Activated CD8-positive, alpha-beta memory T cell treated with anti-CD3 and anti-CD28 coated beads, Interleukin-2, amount 10 ng/mL, durations not matched to agents 7 days and 5 days (primary cell): Measurements from ENCODE around the gene CHST11. TPM values are rescaled to one million over a fixed set of nuclear protein-coding genes. Genes with fewer than 3 reads are reported as not detected.
"Not testable (repeated sequence)": the region's sequence is repeated elsewhere in the genome, so short reads cannot be mapped to it uniquely, and the experiment has no call there.

Experiments
- ATAC-seq: fragments of 150-1000 bp; cut with Tn5 transposase; one replicate; pipeline ENCODE4 v1.10.0; 2021; ENCODE audit warnings: moderate library complexity
- CTCF ChIA-PET: fragments of 350-600 bp; sonication (Branson Sonifier 250); formaldehyde crosslinking; loops from one replicate; lab custom pipeline; 2021; ENCODE audit warnings: antibody characterized with exemption; lab: Charles Lee
- DNase-seq: peaks from one replicate; pipeline ENCODE4 v3.0.0-alpha.2; 2020
- H3K27ac Mint-ChIP-seq: one replicate; pipeline ENCODE4 v1.8.0; 2021; ENCODE audit warnings: mild to moderate bottlenecking, mixed read lengths
- H3K27me3 Mint-ChIP-seq: one replicate; pipeline ENCODE4 v1.8.0; 2021; ENCODE audit warnings: mixed read lengths
- H3K36me3 Mint-ChIP-seq: one replicate; pipeline ENCODE4 v1.8.0; 2021; ENCODE audit warnings: mild to moderate bottlenecking, mixed read lengths
- H3K4me1 Mint-ChIP-seq: one replicate; pipeline ENCODE4 v1.8.0; 2021; ENCODE audit warnings: mixed read lengths
- H3K4me3 Mint-ChIP-seq: one replicate; pipeline ENCODE4 v1.8.0; 2021; ENCODE audit warnings: mild to moderate bottlenecking, moderate library complexity, mixed read lengths
- H3K9me3 Mint-ChIP-seq: one replicate; pipeline ENCODE4 v1.8.0; 2022; ENCODE audit warnings: low read depth, mixed read lengths
- total RNA-seq, 2 experiments: library from RNA; stranded (reverse); gene quantifications; one replicate each; pipeline ENCODE4 v1.2.3, GENCODE V29; 2021

CHST11 gene
- total RNA-seq, 2 experiments from 2014 or later = 123 to 141 TPM

GRCh38 chr12:104610513-104611235, 153.9 kb downstream of the CHST11 start:
- Mint-ChIP-seq H3K4me3 (no peak overlapping the region), H3K4me1 (peaks cover 23% of the 10 kb centered on the region), H3K27ac (no peak overlapping the region), H3K27me3 (no peaks in the 10 kb centered on the region), H3K36me3 (peaks cover 26% of the 10 kb centered on the region), H3K9me3 (no peaks in the 10 kb centered on the region)
- DNase-seq (no peak), ATAC-seq (no peak)
- CTCF ChIA-PET = no interaction called here

GRCh38 chr12:104611671-104612070, 154.9 kb downstream of the CHST11 start:
- DNase-seq (no peak), ATAC-seq (no peak)
- peaks cover 22% of the 10 kb centered on the region for H3K4me1 Mint-ChIP-seq
- H3K27me3 Mint-ChIP-seq = no peaks in the 10 kb centered on the region
- H3K36me3 Mint-ChIP-seq = peaks cover 28% of the 10 kb centered on the region
- no peak overlapping the region for H3K4me3 Mint-ChIP-seq
- no peaks in the 10 kb centered on the region for H3K9me3 Mint-ChIP-seq
- no peak overlapping the region for H3K27ac Mint-ChIP-seq
- CTCF ChIA-PET = no interaction called here

- H3K4me3 Mint-ChIP-seq, H3K9me3 Mint-ChIP-seq, CTCF ChIA-PET, H3K27me3 Mint-ChIP-seq, DNase-seq, ATAC-seq: not testable (repeated sequence)
- Mint-ChIP-seq H3K27ac (peak overlapping the region; percentile 25), H3K36me3 (peaks cover 26% of the 10 kb centered on the region), H3K4me1 (peaks cover 22% of the 10 kb centered on the region)
Measured at GRCh38 chr12:104613372-104613771, 156.6 kb downstream of the CHST11 start.

GRCh38 chr12:104615048-104615561, 158.4 kb downstream of the CHST11 start:
- H3K27me3 Mint-ChIP-seq = no peaks in the 10 kb centered on the region
- H3K27ac Mint-ChIP-seq = no peak overlapping the region
- no peak for DNase-seq
- peaks cover 22% of the 10 kb centered on the region for H3K4me1 Mint-ChIP-seq
- CTCF ChIA-PET = interaction anchor here (1.7 kb wide), 1 partner anchor 32 kb away, joined by 4 read pairs; no protein-coding TSS in a partner anchor
- no peak for ATAC-seq
- peaks cover 38% of the 10 kb centered on the region for H3K36me3 Mint-ChIP-seq
- no peak overlapping the region for H3K4me3 Mint-ChIP-seq
- no peaks in the 10 kb centered on the region for H3K9me3 Mint-ChIP-seq

GRCh38 chr12:104618691-104619090, 161.9 kb downstream of the CHST11 start:
- H3K27ac Mint-ChIP-seq = no peak overlapping the region
- ATAC-seq (no peak), DNase-seq (no peak)
- H3K9me3 Mint-ChIP-seq = no peaks in the 10 kb centered on the region
- H3K4me1 Mint-ChIP-seq = peaks cover 14% of the 10 kb centered on the region
- H3K36me3 Mint-ChIP-seq = peaks cover 30% of the 10 kb centered on the region
- H3K27me3 Mint-ChIP-seq = no peaks in the 10 kb centered on the region
- CTCF ChIA-PET = no interaction called here
- no peak overlapping the region for H3K4me3 Mint-ChIP-seq

GRCh38 chr12:104619305-104619704, 162.6 kb downstream of the CHST11 start:
- Mint-ChIP-seq H3K4me1 (peaks cover 19% of the 10 kb centered on the region), H3K9me3 (no peaks in the 10 kb centered on the region), H3K27me3 (no peaks in the 10 kb centered on the region), H3K4me3 (no peak overlapping the region), H3K27ac (no peak overlapping the region), H3K36me3 (peaks cover 35% of the 10 kb centered on the region)
- DNase-seq = no peak
- CTCF ChIA-PET = no interaction called here
- ATAC-seq = no peak

- no peak overlapping the region for H3K27ac Mint-ChIP-seq
- CTCF ChIA-PET = interaction anchor here (1.0 to 1.6 kb wide), 4 partner anchors 8 to 239 kb away, joined by 3 to 4 read pairs (median 4); no protein-coding TSS in a partner anchor
- ATAC-seq = no peak
- no peak for DNase-seq
- no peaks in the 10 kb centered on the region for H3K27me3 Mint-ChIP-seq
- no peaks in the 10 kb centered on the region for H3K9me3 Mint-ChIP-seq
- peaks cover 23% of the 10 kb centered on the region for H3K4me1 Mint-ChIP-seq
- H3K36me3 Mint-ChIP-seq = peaks cover 31% of the 10 kb centered on the region
- no peak overlapping the region for H3K4me3 Mint-ChIP-seq
Measured at GRCh38 chr12:104620837-104621531, 164.2 kb downstream of the CHST11 start.

GRCh38 chr12:104622928-104623327, 166.2 kb downstream of the CHST11 start:
- Mint-ChIP-seq H3K4me3 (no peak overlapping the region), H3K27ac (no peak overlapping the region), H3K27me3 (no peaks in the 10 kb centered on the region), H3K9me3 (no peaks in the 10 kb centered on the region), H3K4me1 (peaks cover 25% of the 10 kb centered on the region), H3K36me3 (peaks cover 36% of the 10 kb centered on the region)
- no peak for ATAC-seq
- CTCF ChIA-PET = interaction anchor here (1.6 kb wide), 1 partner anchor 16 kb away, joined by 3 read pairs; no protein-coding TSS in a partner anchor
- no peak for DNase-seq

- Mint-ChIP-seq H3K4me3 (no peak overlapping the region), H3K36me3 (peaks cover 36% of the 10 kb centered on the region), H3K9me3 (no peaks in the 10 kb centered on the region), H3K4me1 (peaks cover 27% of the 10 kb centered on the region), H3K27me3 (no peaks in the 10 kb centered on the region), H3K27ac (no peak overlapping the region)
- CTCF ChIA-PET = no interaction called here
- no peak for ATAC-seq
- DNase-seq = no peak
Measured at GRCh38 chr12:104623883-104624282, 167.1 kb downstream of the CHST11 start.

- no peaks in the 10 kb centered on the region for H3K9me3 Mint-ChIP-seq
- CTCF ChIA-PET = no interaction called here
- H3K4me3 Mint-ChIP-seq = no peak overlapping the region
- peaks cover 27% of the 10 kb centered on the region for H3K4me1 Mint-ChIP-seq
- no peak for DNase-seq
- no peak overlapping the region for H3K27ac Mint-ChIP-seq
- H3K27me3 Mint-ChIP-seq = no peaks in the 10 kb centered on the region
- no peak for ATAC-seq
- H3K36me3 Mint-ChIP-seq = peaks cover 32% of the 10 kb centered on the region
Measured at GRCh38 chr12:104624529-104624928, 167.8 kb downstream of the CHST11 start.

- CTCF ChIA-PET = interaction anchor here (0.6 to 1.6 kb wide), 3 partner anchors 13 to 164 kb away, joined by 3 to 4 read pairs (median 3); no protein-coding TSS in a partner anchor
- Mint-ChIP-seq H3K27ac (no peak overlapping the region), H3K4me1 (peaks cover 24% of the 10 kb centered on the region)
Measured at GRCh38 chr12:104626069-104626837, 169.5 kb downstream of the CHST11 start.

GRCh38 chr12:104627231-104627989, 170.7 kb downstream of the CHST11 start:
- H3K36me3 Mint-ChIP-seq = peaks cover 23% of the 10 kb centered on the region
- ATAC-seq = no peak
- H3K4me1 Mint-ChIP-seq = peaks cover 29% of the 10 kb centered on the region
- H3K27me3 Mint-ChIP-seq = no peaks in the 10 kb centered on the region
- no peak for DNase-seq
- no peak overlapping the region for H3K27ac Mint-ChIP-seq
- no peak overlapping the region for H3K4me3 Mint-ChIP-seq
- CTCF ChIA-PET = no interaction called here
- no peaks in the 10 kb centered on the region for H3K9me3 Mint-ChIP-seq

More at GRCh38 chr12:104626069-104626837, 169.5 kb downstream of the CHST11 start:
- ATAC-seq (no peak), DNase-seq (no peak)
- Mint-ChIP-seq H3K36me3 (peaks cover 23% of the 10 kb centered on the region), H3K4me3 (no peak overlapping the region), H3K27me3 (no peaks in the 10 kb centered on the region), H3K9me3 (no peaks in the 10 kb centered on the region)
